Stimulated activated CD8-positive, alpha-beta memory T cell treated with anti-CD3 and anti-CD28 coated beads, Interleukin-7, amount 100 ng/mL, for 1 hour (primary cell): ENCODE results near the gene MYEOV.

Experiments
- DNase-seq, 2 donors: peaks; one replicate each; pipeline ENCODE4 v3.0.0-alpha.2; 2020; ENCODE audit warnings: low read depth in 2 of 2

Gene MYEOV

DNA sequence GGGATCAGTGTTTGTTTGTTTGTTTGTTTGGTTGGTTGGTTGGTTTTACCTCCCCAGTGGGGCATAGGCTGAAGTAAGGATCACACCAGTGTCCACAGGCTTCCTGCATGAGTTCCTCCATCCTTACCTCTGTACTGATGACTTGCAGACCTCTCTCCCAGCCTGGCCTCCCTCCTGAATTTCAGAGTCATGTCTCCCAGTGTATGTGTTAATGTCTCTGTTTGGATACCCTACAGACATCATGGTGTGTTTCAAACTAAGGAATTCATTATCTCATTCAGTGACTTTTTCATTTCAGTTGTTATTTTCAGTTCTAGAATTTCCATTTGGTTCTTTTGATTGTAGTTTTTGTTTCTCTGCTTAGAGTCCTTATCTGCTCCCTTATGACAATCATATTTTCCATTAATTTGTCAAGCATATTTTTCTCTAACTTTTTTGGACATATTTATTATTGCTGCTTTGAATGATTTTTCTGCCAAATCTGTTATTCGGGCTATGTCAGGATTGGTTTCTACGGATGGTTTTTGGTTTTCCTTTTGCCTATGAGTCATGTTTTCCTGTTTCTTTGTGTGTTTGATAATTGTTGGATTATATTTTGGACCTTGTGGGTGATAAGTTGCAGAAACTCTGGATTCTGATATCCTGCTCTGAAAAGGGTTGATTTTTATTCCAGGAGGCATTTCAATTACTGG, 23.6 kb downstream of the MYEOV start:
- DNase-seq = no peak

DNA sequence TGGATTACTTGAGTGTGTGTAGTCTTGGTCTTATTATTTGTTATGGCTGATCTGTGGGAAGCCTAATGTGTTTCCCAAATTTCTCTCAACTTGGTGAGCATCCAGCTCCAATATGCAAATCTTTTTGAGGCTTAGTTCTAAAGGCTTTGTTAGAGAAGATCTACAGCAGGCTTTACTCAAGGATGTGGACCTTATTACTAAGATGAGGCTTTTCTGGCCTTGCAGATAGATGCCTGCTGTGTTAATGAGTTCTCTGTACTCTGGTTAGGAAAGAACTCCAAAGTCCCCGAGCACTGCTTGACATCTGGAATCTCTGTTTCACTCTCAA, 24.1 kb downstream of the MYEOV start:
- no peak for DNase-seq

DNA sequence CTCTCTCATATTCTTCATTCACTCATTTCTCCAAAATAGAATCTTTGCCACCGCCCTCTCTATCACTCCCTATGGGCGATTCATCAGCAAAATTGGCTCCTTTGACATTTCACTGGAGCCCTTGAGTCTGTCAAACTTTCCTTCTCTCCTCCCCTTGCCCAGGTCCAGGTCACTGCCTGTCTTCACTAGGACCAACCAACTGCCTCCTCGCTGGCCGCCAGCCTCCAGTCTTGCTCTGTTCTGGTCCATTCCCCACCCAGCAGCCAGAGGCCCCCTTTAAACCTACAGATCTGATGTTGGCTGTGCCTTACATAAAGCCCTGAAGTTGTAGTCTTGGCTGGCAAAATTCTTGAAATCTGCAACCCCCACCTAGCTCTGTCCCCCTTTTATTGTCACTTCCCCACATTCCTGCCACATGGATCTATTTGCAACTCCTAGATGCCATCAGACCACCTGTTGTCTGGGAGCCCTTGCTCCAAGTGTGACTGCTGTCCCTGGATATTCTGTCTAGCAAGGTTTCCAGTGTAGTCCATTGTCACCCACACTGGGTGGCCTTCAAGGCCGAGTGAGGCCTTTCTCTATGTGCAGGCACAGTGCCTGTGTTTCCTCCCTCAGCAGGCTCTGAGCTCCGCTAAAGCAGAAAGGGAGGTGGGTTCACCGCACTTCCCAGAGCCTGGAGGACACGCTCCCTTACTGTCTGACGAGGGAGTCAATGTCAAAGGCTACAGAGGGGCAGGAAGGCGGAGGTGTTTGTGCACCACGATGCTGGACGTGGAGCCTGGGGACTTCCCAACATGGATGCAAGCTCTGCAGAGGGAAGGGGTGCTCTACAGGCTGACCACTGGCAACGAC, 25.5 kb downstream of the MYEOV start:
- DNase-seq = no peak

DNA sequence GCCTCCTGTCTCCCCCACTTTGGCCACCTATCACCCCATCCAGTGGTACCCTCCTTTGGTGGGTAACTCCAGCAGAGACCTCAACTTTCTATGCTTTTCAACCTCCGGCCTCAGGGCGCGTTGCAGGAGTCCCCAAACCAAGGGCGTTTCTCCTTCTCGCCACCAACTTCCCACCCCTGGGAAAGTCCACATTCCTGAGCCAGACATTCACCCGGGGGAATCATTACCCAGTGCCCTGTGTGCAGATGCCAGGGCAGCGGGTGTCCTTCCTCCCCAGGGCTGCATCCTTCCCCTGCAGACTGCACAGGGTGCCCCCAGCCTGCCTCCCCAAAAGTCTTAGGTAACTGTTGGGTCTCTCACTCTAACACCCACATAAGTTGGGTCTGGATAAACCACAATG, 26.4 kb downstream of the MYEOV start:
- no peak for DNase-seq

DNA sequence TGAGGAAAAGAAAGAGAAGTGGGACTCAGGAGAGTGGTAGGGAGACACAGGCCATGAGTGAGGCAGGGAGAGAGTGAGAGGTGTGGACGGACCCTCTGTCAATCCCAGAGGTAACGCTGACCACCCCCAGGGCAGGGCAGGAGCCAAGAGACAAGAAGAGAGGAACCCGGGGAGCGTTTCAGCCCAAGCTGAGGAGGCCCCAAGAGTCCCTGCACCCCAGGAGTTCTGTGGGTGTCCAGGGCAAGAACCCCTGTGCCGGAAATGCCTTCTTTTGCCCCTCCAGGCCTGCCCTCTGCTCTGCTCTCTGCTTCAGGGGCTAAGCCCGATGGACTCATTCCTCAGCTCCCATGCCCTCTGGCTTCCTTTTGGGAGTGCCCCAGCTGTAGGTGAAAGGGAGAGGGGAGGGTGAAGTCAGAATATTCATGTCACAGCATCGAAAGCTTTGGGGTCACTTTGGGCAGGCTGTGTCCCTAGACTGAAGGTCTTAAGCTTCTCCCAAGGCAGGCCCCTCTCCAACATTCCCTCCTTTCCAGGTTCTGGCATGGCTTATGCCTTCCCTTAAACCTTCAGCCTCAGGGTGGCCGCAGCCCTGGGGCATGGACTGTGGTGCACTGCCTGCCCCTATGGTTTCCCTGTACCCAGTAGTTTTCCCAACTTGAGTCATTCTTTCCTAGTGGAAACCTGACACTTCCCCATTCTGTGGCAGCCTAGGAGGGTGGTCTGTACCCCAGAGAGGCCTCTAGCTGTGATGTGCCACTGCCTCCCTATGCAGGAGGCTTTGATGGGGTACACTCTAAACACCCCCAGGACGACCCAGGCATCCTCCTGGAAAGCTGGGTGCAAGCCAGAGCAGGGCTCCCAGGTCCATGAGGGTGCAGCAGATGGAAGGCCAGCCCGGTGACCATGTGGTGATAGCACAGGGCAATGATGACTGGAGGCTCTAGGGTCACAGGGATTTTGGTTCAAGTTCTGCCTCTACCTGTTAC, 27.1 kb downstream of the MYEOV start:
- no peak for DNase-seq

DNA sequence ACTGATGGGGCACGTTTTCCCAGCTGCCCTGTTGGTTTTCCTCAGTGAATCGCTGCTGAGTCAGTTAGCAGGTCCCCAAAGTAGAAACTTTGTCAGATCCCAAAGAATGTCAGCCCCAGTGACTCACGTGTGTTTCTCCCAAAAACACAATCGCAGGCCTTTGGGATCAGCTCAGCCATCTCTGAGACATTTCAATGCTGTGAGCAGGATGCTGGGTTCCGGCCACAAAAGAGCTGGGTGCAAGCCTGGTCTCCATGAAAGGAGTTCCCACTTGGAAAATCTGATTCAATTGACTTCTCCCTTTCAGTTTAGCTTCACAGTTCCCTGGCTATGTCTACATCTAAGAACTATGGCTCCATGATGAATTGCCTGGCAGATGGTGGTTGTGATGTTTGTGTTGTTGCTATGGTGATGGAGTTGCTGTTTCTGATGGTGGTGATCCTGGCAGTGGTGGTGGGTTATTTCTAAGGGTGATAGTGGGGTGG, 28.0 kb downstream of the MYEOV start:
- no peak for DNase-seq

DNA sequence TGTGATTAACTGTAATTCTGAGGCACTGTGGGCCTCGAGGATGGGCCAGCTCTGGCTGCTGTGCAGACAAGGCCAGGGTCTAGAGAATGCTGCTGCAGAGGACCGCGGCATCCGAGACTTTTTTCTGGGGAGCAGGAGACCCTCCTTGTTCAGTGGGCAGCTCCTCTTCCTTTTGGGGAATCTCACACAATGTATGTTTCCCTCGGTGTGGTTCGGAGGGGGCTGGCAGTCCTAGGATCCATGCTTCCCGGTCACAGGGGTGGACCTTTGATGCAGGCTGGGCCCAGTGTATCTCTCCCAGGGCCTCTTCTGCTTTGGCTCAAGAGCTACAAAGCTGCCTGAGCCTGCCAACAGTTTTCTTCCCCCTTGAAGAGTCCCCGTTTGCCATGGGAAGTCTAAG, 31.5 kb downstream of the MYEOV start:
- DNase-seq = no peak

DNA sequence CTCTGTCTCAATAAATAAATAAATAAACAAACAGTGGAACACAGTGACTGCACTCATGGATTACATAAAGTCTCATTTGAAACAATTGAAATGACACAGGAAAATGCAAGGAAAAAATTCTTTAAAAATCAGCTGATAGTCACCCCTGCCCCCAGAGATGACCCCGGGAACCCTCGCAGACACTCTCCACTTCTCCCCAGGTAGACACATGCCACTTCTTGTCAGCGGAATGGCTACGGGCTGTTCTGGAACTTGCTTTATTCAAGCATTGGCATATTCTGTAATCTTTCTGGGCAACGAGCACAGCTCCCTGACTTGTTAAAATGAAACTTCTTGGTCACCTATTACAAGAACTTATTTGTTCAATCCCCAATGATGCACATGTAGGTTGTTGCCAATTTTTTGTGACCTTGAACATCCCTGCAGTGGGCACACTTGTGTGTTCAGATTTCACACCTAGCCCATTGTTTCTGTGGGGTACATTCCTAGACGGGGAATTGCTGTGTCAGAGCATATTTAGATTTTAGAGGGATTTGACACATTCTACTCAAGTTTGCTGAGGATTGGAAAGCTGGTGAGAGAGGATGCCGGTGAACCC, 32.8 kb downstream of the MYEOV start:
- DNase-seq = no peak

DNA sequence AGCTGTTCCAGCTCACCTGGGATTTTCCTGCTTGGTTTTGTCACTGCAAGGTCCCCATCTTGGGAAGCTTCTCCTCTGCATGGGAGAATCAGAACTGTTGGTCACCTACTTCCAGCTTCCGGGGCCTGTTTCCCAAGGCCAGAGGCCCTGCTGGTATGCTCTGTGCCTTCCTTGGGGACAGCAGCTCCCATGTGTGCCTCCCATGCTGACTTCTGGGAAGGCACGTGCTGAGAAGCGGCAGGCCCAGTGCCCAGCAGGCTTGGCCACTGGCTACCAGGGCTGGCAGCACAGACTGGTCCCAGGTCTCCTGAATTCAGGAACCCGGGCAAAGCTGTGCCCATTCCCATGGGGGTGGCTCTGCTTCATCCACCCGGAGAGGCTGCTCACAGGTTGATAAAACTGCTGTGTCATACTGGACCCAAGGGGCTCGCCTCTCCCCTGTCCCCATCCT, 33.8 kb downstream of the MYEOV start:
- no peak for DNase-seq

DNA sequence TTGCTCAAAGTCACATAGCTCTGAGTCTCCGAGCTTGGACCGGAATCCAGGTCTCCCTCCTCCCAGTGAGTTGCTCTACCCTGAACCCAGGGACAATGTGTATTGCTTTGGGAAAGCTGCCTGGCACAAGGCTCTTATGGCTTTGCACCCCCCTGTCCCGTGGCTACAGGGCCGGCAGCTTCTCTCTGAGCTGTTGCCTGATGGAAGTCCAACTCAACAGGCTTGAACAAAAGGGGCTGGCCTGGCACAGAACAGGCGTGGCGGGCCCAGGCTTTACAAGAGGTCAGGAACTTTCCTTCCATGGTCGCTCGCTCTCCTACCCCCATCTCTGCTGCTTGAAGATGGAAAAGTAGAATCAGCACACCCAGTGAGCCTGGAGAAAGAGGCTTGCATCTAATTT, 34.3 kb downstream of the MYEOV start:
- no peak for DNase-seq

DNA sequence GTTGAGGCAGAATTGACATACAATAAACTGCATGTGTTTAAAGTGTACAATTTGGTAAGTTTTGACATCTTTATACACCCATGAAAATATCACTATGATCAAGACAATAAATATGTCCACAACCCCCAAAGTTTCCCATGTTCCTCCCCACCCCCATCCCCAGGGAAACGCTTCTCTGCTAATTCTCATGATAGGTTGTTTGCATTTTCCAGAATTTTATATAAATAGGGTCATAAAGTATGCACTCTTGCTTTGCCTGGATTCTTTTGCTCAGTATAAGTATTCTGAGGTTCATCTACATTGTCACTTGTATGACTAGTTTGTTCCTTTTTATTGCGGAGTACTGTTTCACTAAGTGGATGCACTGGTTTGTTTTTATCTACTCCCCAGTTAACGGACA, 35.6 kb downstream of the MYEOV start:
- DNase-seq = no peak

DNA sequence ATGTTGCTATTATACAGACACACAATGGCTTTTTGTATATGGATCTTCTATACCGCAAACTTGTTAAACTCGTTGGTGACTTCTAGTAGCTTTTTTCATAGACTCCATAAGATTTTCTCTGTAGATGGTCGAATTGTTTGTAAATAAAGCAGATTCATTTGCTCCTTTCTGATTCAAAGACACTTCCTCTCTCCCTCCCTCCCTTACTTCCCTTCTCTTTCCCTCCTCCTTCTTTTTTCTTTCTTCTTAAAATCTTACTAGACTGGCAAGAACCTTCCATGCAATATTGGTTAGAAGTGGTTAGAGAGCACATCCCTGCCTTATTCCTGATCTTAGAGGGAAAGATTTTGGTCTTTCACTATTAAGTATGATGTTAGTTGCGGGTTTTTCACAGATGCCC, 36.4 kb downstream of the MYEOV start:
- no peak for DNase-seq

DNA sequence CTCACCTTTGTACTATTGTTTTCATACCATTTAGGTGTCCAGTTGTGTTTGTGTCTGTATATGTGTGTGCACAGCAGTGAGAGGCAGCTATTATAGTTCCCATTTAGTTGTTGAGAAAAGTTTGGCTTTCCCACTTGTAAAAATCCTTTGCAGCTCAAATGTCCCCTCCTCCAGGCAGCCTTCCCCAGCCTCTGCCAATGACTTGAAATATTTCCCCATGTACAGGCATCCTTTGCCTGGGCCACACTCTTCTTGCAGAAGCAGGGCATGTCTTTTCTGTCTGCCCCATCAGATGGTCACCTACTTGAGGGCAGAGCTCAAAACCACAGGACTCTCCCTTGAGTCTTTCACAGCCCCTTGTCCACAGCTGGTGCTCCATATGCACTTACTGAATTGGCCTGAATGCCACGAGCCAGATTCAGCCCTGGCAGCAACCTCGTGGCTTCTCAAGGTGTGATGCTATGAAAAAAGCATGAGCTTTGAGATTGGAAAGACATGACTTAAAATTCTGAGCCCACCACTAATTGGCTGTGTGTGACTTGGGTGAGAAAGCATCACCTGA, 39.3 kb downstream of the MYEOV start:
- DNase-seq = no peak

DNA sequence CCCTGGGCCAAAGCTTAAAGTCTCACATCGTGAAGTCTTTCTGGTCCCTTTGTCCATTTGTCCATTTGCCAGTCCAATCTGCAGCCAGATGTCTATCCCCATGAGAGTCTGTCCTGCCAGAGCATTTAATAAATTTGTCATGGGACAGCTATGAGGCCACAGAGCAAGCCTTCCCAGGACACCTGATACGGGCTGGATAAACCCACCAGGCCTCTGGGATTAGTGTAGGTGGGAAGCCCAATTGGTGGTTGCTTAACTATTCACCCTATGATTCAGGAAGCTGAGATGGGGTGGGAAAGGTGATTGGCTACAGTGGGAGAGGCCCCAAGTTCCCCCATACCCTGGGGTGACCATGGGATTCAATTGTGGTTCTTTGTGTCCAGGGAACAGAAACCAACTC, 39.9 kb downstream of the MYEOV start:
- DNase-seq = no peak

DNA sequence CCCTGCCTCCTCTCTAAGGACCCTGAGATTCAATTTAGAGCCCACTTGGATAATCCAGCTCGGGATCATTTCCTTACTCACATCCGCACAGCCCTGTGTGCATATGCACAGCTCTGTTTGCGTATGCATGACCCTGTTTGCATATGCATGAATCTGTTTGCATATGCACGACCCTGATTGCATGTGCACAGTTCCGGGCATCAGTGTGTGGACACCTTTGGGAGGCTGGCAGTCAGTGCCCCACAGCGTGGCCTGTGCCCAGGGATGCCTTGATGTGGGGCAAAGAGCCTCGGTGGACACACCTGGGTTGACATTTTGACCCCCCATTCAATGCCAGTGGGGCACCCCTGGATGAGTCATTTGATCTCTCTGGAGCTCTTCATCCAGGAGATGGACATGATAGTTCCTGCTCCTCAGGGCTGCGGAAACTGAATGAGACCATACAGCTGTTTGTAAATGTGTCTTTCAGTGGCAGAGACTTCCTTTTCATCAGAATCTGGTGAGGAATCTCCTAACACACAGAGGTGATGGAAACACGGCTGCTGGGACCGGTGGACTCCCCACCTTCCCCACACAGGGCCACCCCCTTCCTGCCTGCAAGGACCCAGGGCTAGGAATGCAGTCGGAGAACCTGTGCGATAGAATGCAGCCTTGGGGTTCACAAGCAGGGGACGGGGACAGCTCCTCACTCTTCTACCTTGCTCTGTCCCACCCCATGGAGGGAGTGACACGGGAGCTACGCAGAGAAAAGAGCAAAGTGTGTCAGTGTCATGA, 41.2 kb downstream of the MYEOV start:
- no peak for DNase-seq

DNA sequence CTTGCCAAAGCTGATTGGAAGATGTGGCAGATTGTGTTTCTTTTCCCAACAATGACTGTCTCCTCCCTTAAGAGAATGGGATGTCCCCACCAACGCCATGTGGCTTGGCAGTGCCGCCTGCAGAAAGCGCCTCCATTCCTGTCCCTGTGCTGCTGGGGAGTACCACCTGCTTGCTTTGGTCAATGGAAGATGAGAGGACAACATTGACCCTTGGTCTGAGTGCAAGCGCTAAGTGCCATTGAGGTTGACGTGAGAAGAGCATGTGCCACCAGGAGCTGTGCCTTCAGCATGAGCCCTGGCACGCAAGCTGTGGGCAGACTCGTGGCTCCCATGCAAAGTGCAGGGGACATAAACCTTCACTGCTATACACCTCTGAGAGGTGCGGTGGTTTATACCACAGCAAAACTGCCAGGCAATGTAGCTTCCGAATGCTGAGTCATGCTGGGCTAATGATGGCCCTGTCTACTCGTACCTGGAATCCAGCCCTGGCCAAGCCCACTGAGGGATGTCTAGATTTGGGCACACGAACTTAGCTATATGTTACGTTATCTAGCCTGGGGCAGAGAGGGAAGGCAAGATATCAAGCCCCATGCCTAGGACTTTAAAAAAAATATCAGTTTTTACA, 41.9 kb downstream of the MYEOV start:
- DNase-seq = no peak

DNA sequence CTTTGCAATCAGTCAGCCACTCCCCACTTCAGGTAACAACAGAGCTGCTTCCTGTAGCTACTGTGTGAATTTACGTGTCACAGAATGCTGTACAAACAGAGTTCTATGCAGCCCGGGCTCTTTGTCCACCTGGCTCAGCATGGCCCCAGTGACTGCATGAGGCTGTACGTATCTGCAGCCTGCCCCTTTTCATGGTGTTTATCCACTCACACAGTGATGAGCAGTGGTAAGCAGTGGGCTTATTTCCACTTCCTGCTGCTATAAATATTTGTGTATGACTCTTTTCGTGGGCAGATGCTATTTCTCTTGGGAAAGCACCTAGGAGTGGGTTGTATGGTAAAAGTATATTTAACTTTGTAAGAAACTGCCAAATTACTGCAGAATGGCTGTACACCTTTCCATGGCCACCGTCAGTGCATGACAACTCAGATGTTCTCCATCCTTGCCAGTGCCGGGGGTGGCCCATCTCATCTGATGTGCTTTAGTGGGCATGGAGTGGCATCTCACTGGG, 43.3 kb downstream of the MYEOV start:
- DNase-seq = peak in 1 of 2 donors; percentile 6

DNA sequence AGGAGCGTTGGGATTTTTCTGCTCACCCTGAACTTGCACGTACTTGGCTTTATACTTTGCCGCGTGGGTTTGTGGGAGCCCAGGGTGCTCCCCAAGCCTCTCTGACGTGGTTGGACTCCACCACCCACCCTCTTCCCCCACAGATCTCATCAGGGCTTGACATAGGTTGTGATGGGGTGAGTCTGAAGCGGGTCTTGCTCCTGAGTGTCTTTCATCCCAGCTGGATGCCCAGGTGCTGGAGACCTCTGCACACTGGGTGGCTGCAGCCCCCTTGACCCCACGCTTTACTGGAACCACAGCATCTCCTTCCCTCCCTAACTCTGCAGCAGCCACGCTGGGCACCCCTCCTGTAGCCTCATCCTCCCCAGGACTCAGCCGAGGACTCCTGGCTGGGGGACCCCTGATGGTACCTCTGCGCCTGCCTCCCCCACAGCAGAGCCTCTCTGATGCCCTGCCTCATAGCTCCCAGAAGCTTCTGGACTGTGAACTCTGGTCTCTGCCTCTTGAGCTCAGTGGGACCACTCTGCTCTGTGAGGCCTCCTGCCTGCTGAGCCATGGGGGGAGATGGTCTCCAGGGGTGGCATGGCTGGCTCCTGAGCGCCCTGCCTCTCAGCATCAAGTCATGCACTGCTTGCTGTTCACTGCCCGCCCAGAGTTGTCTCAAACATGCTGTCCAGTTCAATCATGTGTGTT, 45.2 kb downstream of the MYEOV start:
- no peak for DNase-seq

DNA sequence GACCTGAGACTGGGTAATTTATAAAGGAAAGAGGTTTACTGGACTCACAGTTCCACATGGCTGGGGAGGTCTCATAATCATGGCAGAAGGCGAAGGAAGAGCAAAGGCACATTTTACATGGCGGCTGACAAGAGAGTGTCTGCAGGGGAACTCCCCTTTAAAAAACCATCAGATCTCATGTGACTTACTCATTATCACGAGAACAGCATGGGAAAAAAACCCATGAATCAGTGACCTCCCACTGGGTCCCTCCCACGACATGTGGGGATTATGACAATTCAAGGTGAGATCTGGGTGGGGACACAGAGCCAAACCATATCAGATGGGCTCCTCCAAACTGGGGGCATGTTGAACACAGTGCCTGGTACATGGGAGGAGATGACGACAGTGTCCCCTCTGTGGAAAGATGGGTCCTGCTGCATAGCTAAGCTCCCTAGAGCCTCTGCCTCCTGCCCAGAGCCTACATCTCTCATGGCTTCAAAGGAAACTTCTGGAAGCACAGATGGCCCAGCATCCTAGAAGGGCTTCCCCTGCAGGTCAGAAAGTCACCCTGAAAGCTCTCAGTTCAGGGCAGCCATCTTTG, 46.1 kb downstream of the MYEOV start:
- no peak for DNase-seq
